Stimulated activated effector memory CD8-positive, alpha-beta T cell treated with anti-CD3 and anti-CD28 coated beads, Interleukin-12 subunit alpha, Interleukin-12 subunit beta, amount 100 ng/mL, for 72 hours (primary cell): Measurements from ENCODE around the gene HRH2.
A peak's percentile ranks its signal among the peaks of the same experiment; 100 is the strongest.
"Not testable (repeated sequence)": the region's sequence is repeated elsewhere in the genome, so short reads cannot be mapped to it uniquely, and the experiment has no call there.

ENCODE experiments used
- ATAC-seq: fragments of 150-1000 bp; cut with Tn5 transposase; 2 replicates; pipeline ENCODE4 v1.10.0; 2021
- DNase-seq, 2 donors: peaks; one replicate each; pipeline ENCODE4 v3.0.0; 2021 to 2022; ENCODE audit warnings: low spot score in 2 of 2
- H3K27ac Mint-ChIP-seq: one replicate; pipeline ENCODE4 v1.8.0; 2022; ENCODE audit warnings: mild to moderate bottlenecking, mixed read lengths
- H3K36me3 Mint-ChIP-seq: one replicate; pipeline ENCODE4 v1.8.0; 2022; ENCODE audit warnings: mild to moderate bottlenecking, mixed read lengths
- H3K4me1 Mint-ChIP-seq: one replicate; pipeline ENCODE4 v1.8.0; 2022; ENCODE audit warnings: mixed read lengths
- H3K4me3 Mint-ChIP-seq: one replicate; pipeline ENCODE4 v1.8.0; 2022; ENCODE audit warnings: mild to moderate bottlenecking, mixed read lengths
- H3K9me3 Mint-ChIP-seq: one replicate; pipeline ENCODE4 v1.8.0; 2022; ENCODE audit warnings: mixed read lengths

Gene HRH2, protein sequence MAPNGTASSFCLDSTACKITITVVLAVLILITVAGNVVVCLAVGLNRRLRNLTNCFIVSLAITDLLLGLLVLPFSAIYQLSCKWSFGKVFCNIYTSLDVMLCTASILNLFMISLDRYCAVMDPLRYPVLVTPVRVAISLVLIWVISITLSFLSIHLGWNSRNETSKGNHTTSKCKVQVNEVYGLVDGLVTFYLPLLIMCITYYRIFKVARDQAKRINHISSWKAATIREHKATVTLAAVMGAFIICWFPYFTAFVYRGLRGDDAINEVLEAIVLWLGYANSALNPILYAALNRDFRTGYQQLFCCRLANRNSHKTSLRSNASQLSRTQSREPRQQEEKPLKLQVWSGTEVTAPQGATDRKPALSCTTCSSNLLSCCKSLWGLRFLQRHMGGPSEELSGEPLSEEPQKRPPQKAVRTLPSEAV

DNA sequence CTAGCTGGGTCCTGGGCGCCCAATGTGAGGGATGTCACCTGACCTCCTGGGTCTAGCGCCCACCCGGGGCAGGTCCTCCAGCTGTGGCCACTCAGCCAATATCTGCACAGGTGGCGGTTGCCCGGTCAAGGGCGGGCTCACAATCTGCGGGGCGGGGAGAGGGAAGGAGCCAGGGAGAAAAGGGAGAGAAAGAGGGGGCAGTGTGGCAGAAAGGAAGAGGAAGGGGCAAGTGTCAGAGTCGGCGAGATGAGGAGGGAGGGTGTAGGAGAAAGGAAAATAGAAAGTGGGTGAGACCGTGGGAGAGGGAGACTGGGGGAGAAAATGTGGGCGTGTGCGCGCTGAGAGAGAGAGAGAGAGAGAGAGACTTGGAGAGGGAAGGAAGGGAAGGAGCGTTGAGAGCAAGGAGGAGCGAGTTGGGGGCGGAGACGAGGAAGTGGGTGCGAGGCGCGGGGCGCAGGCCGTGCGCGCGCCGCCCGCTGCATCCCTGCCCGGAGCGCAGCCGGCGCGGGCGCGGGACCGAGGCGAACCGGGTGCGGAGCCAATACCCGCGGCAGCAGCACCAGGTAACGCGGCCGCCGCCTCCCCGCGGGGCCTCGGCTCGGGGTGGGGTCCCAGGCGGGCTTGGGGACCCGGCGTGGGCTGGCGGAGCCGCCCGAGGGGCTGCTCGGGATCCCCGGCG, at the start of gene HRH2:
Gene HRH2 (plus strand): TSS at position 479 of the 679 bp plus-strand sequence. CDS start 25,163 bp downstream, outside the sequence.
- Mint-ChIP-seq H3K27ac (peak within 1 kb of the TSS; percentile 86), H3K9me3 (no peaks in the 10 kb centered on the region), H3K4me3 (peak within 1 kb of the TSS; percentile 86), H3K4me1 (peaks cover 55% of the 10 kb centered on the region), H3K36me3 (peaks cover 17% of the 10 kb centered on the region)
- DNase-seq: peak in 1 of 2 donors; percentile 59
- peak; percentile 39 for ATAC-seq

DNA sequence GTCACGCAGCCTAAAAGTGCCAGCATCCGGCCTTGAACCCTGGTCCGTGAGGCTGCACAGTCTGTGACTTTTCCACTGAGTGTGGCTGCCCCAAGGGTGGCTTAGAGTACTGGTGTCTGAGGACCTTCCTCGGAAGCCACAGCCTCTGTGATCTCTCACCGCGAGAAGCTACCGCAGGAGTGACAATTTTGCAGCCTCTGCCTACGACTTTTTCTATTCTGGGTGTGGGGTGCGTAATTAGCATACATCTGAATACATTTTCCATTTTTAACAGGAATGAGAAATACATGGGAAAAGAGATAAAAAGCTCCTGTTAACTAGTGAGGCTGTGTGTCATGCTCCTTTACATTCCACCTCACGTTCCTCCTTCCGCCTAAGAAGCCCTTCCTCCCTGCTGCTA, 48.3 kb upstream of the HRH2 start:
- Mint-ChIP-seq H3K27ac (no peak overlapping the region), H3K36me3 (no peaks in the 10 kb centered on the region), H3K9me3 (peaks cover 2% of the 10 kb centered on the region), H3K4me1 (no peaks in the 10 kb centered on the region), H3K4me3 (no peak overlapping the region)
- DNase-seq (no peak), ATAC-seq (peak; percentile 64)

DNA sequence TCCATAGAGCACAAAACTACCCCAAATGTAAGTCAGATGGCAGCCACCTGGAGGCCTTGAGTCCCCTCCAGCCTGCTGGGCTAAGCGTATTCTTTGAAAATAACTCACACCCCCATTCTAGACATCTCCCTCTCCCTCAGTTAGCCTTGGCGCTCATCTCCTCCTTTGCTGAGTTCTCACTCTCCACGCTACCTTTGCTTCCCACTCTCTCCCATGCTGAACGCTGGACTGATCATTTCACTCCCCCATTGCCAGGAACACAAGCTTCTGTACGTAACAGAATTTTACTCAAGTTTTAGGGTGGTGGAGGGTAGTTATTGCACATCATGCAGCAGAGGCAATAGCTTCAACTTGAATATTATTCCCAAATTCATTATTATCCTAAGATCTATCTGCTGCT, 47.5 kb upstream of the HRH2 start:
- no peak overlapping the region for H3K27ac Mint-ChIP-seq
- H3K4me3 Mint-ChIP-seq: no peak overlapping the region
- DNase-seq: no peak
- H3K36me3 Mint-ChIP-seq: no peaks in the 10 kb centered on the region
- no peaks in the 10 kb centered on the region for H3K4me1 Mint-ChIP-seq
- peaks cover 2% of the 10 kb centered on the region for H3K9me3 Mint-ChIP-seq
- no peak for ATAC-seq

DNA sequence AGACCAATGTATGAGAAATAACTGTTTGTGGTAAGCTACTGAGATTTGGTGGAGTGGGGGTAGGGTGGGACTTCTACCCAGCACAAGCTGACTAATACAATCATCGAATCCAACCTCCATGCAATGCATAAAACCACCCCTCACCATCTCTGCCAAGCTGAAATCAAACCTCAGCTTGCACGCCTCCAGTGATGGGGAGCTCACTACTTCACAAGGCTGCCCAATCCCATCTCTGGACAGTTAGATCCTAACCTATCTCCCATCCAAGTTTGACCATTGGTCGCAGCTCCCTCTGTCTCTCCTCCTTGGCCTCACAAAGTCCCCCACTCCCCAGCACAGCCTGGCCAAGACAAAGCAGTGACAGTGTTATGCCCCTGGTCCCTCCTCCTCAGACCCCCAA, 47.0 kb upstream of the HRH2 start:
- no peaks in the 10 kb centered on the region for H3K4me1 Mint-ChIP-seq
- DNase-seq (no peak), ATAC-seq (no peak)
- H3K36me3 Mint-ChIP-seq: no peaks in the 10 kb centered on the region
- H3K9me3 Mint-ChIP-seq: peaks cover 2% of the 10 kb centered on the region
- H3K4me3 Mint-ChIP-seq: no peak overlapping the region
- no peak overlapping the region for H3K27ac Mint-ChIP-seq

DNA sequence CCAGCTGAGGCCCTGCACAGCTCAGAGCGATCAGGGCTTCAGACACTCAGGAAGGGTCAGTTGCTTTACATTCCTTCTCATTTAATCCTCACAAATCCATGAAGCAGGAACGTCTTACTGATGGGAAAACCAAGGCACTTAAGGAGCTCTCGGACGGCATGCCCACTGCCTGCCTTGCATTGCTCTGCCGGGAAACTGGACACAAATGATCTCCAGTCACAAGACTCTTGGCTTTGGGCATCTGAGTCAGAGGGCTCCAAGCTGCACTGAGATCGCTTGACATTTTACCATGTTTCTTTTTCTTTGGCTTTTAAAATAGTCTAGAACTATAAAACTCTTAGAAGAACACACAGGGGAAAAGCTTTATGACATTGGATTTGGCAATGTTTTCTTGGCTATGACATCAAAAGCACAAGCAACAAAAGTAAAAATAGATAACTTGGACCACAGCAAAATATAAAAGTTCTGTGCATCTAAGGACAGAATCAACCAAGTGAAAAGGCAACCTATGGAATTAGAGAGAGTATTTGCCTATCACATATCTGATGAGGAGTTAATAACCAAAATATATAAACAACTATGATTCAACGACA, 43.6 kb upstream of the HRH2 start:
- H3K4me3 Mint-ChIP-seq: no peak overlapping the region
- H3K27ac Mint-ChIP-seq: no peak overlapping the region
- H3K4me1 Mint-ChIP-seq: no peaks in the 10 kb centered on the region
- no peaks in the 10 kb centered on the region for H3K36me3 Mint-ChIP-seq
- peaks cover 2% of the 10 kb centered on the region for H3K9me3 Mint-ChIP-seq
- no peak for ATAC-seq
- DNase-seq: no peak

DNA sequence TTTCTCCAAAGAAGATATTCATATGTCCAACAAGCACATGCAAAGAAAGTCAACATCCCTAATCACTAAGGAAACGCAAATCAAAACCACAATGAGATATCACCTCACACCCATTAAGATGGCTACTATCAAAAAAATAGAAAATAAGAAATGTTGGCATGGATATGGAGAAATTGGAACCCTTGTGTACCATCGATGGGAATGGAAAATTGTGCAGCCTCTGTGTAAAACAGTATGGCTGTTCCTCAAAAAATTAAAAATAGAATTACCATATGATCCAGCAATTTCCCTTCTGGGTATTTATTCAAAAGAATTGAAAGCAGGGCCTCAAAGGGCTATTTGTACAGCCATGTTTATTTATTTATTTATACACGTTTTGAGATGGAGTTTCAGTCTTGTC, 43.0 kb upstream of the HRH2 start:
- Mint-ChIP-seq H3K9me3 (peaks cover 2% of the 10 kb centered on the region), H3K4me3 (no peak overlapping the region), H3K4me1 (no peaks in the 10 kb centered on the region), H3K27ac (no peak overlapping the region), H3K36me3 (no peaks in the 10 kb centered on the region)
- ATAC-seq (no peak), DNase-seq (no peak)

DNA sequence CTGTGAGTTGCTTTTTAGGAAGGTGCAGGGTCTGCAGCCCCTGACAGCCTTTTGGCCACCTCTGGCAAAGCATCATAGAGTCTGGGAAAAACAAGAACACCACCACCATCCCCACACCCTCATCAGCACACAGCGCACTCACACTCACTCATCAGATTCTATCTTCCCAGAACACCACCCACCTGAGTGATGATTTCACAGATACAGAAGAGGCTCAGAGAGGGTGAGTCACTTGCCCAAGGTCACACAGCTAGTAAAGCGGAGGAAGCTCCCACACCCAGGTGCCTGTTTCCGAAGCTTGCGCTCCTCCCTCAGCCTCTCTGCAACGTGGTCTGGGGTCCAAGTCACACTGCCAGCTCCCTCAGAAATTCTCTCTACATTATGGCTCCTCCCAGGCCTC, 41.8 kb upstream of the HRH2 start:
- Mint-ChIP-seq H3K36me3 (no peaks in the 10 kb centered on the region), H3K9me3 (peaks cover 2% of the 10 kb centered on the region), H3K4me3 (no peak overlapping the region), H3K27ac (no peak overlapping the region), H3K4me1 (no peaks in the 10 kb centered on the region)
- DNase-seq: no peak
- no peak for ATAC-seq

DNA sequence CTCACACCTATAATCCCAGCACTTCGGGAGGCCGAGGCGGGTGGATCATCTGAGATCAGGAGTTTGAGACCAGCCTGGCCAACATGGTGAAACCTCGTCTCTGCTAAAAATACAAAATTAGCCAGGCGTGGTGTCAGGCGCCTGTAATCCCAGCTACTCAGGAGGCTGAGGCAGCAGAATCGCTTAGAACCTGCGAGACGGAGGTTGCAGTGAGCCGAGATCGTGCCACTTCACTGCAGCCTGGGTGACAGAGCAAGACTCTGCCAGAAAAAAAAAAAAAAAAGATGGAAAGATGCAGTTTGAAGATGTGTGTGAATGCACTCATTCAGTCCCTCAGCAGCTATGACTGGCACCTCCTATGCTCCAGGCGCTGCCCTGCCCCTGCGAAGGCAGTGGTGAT, 41.3 kb upstream of the HRH2 start:
- ATAC-seq, DNase-seq, H3K27ac Mint-ChIP-seq, H3K4me1 Mint-ChIP-seq, H3K9me3 Mint-ChIP-seq, H3K4me3 Mint-ChIP-seq, H3K36me3 Mint-ChIP-seq: not testable (repeated sequence)

DNA sequence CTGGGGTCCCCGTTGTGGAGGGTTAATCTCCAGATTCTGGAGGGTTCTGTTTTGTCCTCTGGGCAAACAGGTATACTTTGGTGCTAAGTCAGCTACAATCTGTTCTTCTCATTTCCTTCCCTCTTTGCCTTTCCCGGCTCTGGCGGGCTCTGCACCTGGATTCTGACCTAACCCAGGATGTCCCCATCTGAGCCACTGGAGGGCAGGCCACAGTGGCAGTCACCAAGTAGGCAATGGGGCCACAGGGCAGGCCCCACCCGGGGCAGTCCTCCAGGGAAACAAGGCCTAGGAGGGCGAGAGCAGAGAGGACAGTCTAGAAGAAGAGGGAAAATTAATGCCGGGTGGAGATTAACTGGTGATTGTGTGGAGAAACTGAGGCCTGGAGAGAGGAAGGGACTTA, 40.4 kb upstream of the HRH2 start:
- no peak overlapping the region for H3K27ac Mint-ChIP-seq
- ATAC-seq (no peak), DNase-seq (no peak)
- peaks cover 2% of the 10 kb centered on the region for H3K9me3 Mint-ChIP-seq
- no peak overlapping the region for H3K4me3 Mint-ChIP-seq
- no peaks in the 10 kb centered on the region for H3K36me3 Mint-ChIP-seq
- no peaks in the 10 kb centered on the region for H3K4me1 Mint-ChIP-seq

DNA sequence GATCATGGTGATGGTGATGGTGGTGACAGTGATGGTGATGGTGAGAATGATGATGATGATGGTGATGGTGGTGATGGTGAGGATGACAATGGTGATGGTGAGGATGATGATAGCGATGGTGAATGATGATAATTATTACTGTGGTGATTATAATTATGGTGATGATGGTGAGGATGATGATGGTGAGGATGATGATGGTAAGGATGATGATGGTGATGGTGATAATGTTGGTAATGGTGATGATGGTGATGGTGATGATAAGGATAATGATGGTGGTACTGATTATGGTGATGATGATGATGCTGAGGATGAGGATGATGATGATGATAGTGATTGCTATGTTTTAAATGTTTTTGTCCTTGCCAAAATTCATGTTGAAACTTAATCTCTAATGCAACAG, 37.3 kb upstream of the HRH2 start:
- no peak overlapping the region for H3K4me3 Mint-ChIP-seq
- DNase-seq (no peak), ATAC-seq (no peak)
- H3K4me1 Mint-ChIP-seq: no peaks in the 10 kb centered on the region
- H3K9me3 Mint-ChIP-seq: peaks cover 3% of the 10 kb centered on the region
- H3K36me3 Mint-ChIP-seq: no peaks in the 10 kb centered on the region
- no peak overlapping the region for H3K27ac Mint-ChIP-seq

DNA sequence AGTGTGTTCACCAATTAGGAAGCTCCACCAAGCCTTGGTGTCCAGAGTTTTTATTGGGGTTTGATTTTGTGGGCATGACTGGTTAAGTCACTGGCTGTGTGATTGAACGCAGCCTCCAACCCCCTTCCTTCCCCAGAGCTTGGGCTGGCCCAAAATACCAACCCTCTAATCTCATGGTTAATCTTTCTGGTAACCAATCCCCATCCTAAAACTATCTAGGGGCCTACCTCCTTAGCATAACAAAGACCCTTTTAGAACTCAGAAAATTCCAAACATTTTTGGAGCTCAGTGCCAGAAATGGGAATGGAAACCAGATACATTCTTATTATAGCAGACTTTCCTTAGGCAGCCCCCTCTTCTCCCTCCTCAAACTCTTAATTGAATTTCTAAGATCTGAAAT, 35.9 kb upstream of the HRH2 start:
- H3K9me3 Mint-ChIP-seq: peaks cover 8% of the 10 kb centered on the region
- no peak for ATAC-seq
- no peak overlapping the region for H3K27ac Mint-ChIP-seq
- H3K36me3 Mint-ChIP-seq: no peaks in the 10 kb centered on the region
- no peak for DNase-seq
- H3K4me1 Mint-ChIP-seq: no peaks in the 10 kb centered on the region
- H3K4me3 Mint-ChIP-seq: no peak overlapping the region

DNA sequence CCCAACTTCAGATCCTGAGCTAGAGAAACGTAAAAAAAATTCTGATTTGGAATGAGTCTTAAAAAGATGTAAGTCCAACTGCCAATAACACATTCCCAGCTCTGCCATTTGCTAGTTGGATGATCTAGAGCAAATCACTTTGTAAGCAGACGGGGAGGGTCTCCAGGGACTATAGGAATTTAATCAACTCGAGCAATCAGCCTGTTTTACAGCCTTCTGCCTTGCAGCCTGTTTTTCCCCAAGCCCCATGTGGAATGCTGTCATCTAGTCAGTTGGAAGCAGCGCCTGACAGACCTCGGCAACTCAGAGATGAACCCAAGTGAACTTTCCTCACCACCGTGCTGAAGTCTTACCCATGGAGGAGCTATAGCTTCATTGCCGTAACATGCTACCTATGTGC, 34.8 kb upstream of the HRH2 start:
- Mint-ChIP-seq H3K4me1 (no peaks in the 10 kb centered on the region), H3K36me3 (no peaks in the 10 kb centered on the region), H3K4me3 (no peak overlapping the region), H3K27ac (no peak overlapping the region), H3K9me3 (peaks cover 8% of the 10 kb centered on the region)
- no peak for ATAC-seq
- no peak for DNase-seq

DNA sequence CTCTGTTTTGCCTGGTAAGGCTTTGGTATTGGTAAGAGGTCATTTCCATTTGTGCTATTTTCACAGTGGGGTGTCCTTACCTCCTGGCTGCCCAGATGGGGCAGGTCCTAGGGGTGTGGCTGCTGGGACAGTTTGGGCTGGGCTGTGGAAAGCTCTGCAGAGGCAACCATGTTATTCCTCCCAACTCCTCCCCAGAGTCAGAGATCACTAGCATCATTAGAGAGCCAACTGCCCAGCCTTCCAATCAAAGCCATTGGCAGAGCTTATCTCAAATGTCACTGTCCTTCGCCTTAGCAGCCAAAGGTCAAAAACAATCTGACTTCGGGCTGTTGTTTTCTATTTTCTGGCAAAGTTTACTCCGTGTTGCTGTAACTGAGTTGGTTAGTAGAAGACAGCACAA, 33.6 kb upstream of the HRH2 start:
- Mint-ChIP-seq H3K36me3 (no peaks in the 10 kb centered on the region), H3K4me1 (no peaks in the 10 kb centered on the region), H3K27ac (no peak overlapping the region), H3K4me3 (no peak overlapping the region), H3K9me3 (peaks cover 9% of the 10 kb centered on the region)
- no peak for DNase-seq
- no peak for ATAC-seq

DNA sequence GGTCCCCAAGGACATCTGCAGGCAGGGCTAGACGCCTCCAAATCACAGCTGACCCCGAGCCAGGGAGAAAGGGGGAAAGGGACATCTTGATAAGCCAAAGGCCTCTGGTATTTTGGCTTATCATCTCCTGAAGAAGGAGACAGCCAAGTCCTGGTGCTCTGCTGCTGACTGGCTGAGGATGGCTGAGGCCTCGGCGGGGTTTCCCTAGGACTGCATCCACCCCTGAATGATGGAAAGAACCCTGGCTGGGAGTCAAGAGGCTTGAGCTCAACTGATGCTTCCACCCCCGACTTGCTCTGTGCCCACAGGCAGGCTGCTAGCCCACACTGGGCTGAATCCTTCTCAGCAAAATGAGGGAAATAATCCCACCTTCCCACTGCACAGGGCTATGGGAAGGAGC, 30.9 kb upstream of the HRH2 start:
- H3K36me3 Mint-ChIP-seq: no peaks in the 10 kb centered on the region
- no peak for ATAC-seq
- no peak overlapping the region for H3K27ac Mint-ChIP-seq
- H3K4me1 Mint-ChIP-seq: no peaks in the 10 kb centered on the region
- no peak overlapping the region for H3K4me3 Mint-ChIP-seq
- peaks cover 18% of the 10 kb centered on the region for H3K9me3 Mint-ChIP-seq
- DNase-seq: no peak

DNA sequence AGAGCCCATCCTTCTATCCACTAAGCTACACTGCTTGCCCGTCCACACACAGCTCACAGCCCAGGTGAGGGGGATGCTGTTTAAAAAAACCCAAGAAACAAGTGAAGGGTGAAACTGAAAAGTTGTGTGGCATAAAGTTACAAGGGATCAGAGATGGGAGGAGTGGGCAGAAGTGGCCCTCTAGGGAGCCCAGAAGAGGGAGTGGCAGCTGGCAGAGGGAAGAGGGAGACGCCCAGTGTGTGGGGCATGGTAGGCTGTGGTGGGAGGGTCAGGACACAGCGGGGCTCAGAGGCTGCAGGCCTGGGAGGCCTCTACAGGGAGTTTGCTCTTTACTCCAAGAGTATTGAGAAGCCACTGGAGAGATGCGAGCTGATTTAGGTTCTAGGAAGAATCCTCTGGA, 30.1 kb upstream of the HRH2 start:
- Mint-ChIP-seq H3K9me3 (peaks cover 18% of the 10 kb centered on the region), H3K4me3 (no peak overlapping the region), H3K36me3 (no peaks in the 10 kb centered on the region), H3K27ac (peak overlapping the region; percentile 27), H3K4me1 (no peaks in the 10 kb centered on the region)
- no peak for ATAC-seq
- no peak for DNase-seq

DNA sequence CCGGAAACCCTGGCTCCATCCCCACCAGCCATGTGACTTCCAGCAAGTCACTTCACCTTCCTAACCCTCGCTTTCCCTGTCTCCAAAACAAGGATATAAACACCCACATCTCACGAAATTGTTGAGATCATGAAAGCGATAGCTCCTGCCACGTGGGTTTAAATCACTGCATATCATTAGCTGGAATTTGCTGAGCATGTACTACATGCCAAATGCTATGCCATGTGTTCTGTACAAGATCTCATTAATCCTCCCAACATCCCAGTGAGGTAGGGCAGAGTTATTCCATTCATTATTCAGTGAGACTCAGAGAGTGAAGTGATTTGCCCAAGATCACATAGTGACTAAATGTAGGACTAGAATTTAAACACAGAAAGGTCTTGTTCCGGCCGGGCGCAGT, 29.2 kb upstream of the HRH2 start:
- Mint-ChIP-seq H3K4me1 (no peaks in the 10 kb centered on the region), H3K4me3 (no peak overlapping the region), H3K27ac (peak overlapping the region; percentile 27), H3K9me3 (peaks cover 18% of the 10 kb centered on the region), H3K36me3 (no peaks in the 10 kb centered on the region)
- ATAC-seq (no peak), DNase-seq (no peak)
